Karpas-422 (cell line): ENCODE measurements around the gene SMOC1. TPM values are rescaled to one million over a fixed set of nuclear protein-coding genes. Genes with fewer than 3 reads are reported as not detected.

Experiments
- DNase-seq: peaks from one replicate; pipeline ENCODE4 v3.0.0-alpha.2; 2015
- H2AFZ ChIP-seq: fragments of 200-600 bp; sonication (generic); 2 replicates; pipeline ENCODE4 v1.6.1; 2014; ENCODE audit warnings: antibody characterized with exemption, low read length, mixed read lengths
- H3K27ac ChIP-seq: fragments of 200-600 bp; sonication (generic); 2 replicates; pipeline ENCODE4 v1.5.1; 2014; ENCODE audit warnings: mild to moderate bottlenecking, low read length, moderate library complexity
- H3K27me3 ChIP-seq: fragments of 200-600 bp; sonication (generic); 2 replicates; pipeline ENCODE4 v1.6.1; 2014; ENCODE audit warnings: low read length, mixed read lengths
- H3K36me3 ChIP-seq: fragments of 200-600 bp; sonication (generic); 2 replicates; pipeline ENCODE4 v1.6.1; 2014; ENCODE audit warnings: low read length, mixed read lengths; ENCODE audit not compliant: insufficient read depth
- H3K4me1 ChIP-seq: fragments of 200-600 bp; sonication (generic); 2 replicates; pipeline ENCODE4 v1.6.1; 2014; ENCODE audit warnings: mild to moderate bottlenecking, low read length, mixed read lengths
- H3K4me2 ChIP-seq: fragments of 200-600 bp; sonication (generic); 2 replicates; pipeline ENCODE4 v1.6.1; 2014; ENCODE audit warnings: low read length, low read depth, mild to moderate bottlenecking; ENCODE audit not compliant: poor library complexity, severe bottlenecking
- H3K4me3 ChIP-seq: fragments of 200-600 bp; sonication (generic); 2 replicates; pipeline ENCODE4 v1.5.1; 2014; ENCODE audit warnings: mild to moderate bottlenecking, antibody characterized with exemption, low read length, mixed read lengths
- H3K79me2 ChIP-seq: fragments of 200-600 bp; sonication (generic); 2 replicates; pipeline ENCODE4 v1.6.1; 2014; ENCODE audit warnings: mild to moderate bottlenecking, low read length, mixed read lengths
- H3K9ac ChIP-seq: fragments of 200-600 bp; sonication (generic); 2 replicates; pipeline ENCODE4 v1.6.0; 2014; ENCODE audit warnings: low read length
- H3K9me2 ChIP-seq: fragments of 200-600 bp; sonication (generic), shearing (Covaris generic); replicated peaks from 2 replicates; pipeline ENCODE4 v1.6.0; 2014; ENCODE audit warnings: mild to moderate bottlenecking, low read length, moderate library complexity; ENCODE audit not compliant: insufficient read depth
- H3K9me3 ChIP-seq: fragments of 300-700, 200-600 bp; sonication (generic); 2 replicates; pipeline ENCODE4 v1.6.1; 2014; ENCODE audit warnings: low read length, mixed read lengths
- H4K20me1 ChIP-seq: fragments of 200-600 bp; sonication (generic); 2 replicates; pipeline ENCODE4 v1.6.1; 2014; ENCODE audit warnings: mild to moderate bottlenecking, antibody characterized with exemption, low read length, low read depth; ENCODE audit not compliant: insufficient read depth
- total RNA-seq: library from RNA; depleted of rRNA; stranded (reverse); fragments of >200 nt; shearing (Covaris generic); gene quantifications from 2 replicates; pipeline ENCODE4 v1.2.3, GENCODE V29; 2014; ENCODE audit warnings: low replicate concordance; rRNA removed

SMOC1 gene
- total RNA-seq, result not detected in 2 replicates

- Histone ChIP-seq H3K4me1 (no peaks in the 10 kb centered on the region), H3K27me3 (no peaks in the 10 kb centered on the region), H3K9me3 (no peaks in the 10 kb centered on the region), H3K9ac (no peak within 1 kb of the TSS), H4K20me1 (no peaks in the 10 kb centered on the region), H3K4me2 (no peak within 1 kb of the TSS), H3K27ac (no peak within 1 kb of the TSS), H3K36me3 (no peaks in the 10 kb centered on the region), H3K4me3 (no peak within 1 kb of the TSS), H3K9me2 (no peaks in the 10 kb centered on the region), H2AFZ (no peak within 1 kb of the TSS), H3K79me2 (no peaks in the 10 kb centered on the region)
- no peak for DNase-seq
These were observed at the start of gene SMOC1 for GRCh38 chr14:69879175-69880043. Gene SMOC1 (plus strand): TSS chr14:69879416. CDS start chr14:69879679, 263 bp downstream.

- Histone ChIP-seq H3K9ac (no peak overlapping the region), H3K27ac (no peak overlapping the region), H3K27me3 (no peaks in the 10 kb centered on the region; the same call in 1 of the 2 replicates), H3K79me2 (no peaks in the 10 kb centered on the region), H3K4me1 (no peaks in the 10 kb centered on the region), H4K20me1 (no peaks in the 10 kb centered on the region), H3K4me2 (no peak overlapping the region), H3K4me3 (no peak overlapping the region), H3K36me3 (no peaks in the 10 kb centered on the region), H3K9me3 (no peaks in the 10 kb centered on the region), H2AFZ (no peak overlapping the region), H3K9me2 (no peaks in the 10 kb centered on the region)
- DNase-seq, result no peak
These were observed 40.3 kb upstream of the SMOC1 start for GRCh38 chr14:69838881-69839416.

DNA sequence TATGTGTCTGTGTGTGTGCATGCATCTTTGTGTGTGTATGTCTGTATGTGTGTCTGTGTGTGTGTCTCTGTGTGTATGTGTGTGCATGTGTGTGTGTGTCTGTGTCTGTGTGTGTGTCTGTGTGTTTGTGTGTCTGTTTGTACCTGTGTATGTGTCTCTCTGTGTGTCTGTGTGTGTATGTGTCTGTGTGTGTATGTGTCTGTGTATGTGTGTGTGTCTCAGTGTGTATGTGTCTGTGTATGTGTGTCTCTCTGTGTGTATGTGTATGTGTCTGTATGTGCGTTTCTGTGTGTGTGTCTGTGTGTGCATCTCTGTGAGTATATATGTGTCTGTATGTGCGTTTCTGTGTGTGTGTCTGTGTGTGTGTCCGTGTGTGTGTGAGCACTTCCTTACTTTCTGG, 39.6 kb upstream of the SMOC1 start:
- Histone ChIP-seq H3K4me1 (no peaks in the 10 kb centered on the region), H3K9me2 (no peaks in the 10 kb centered on the region), H3K4me2 (no peak overlapping the region), H3K27me3 (no peaks in the 10 kb centered on the region; the same call in 1 of the 2 replicates), H3K9ac (no peak overlapping the region), H4K20me1 (no peaks in the 10 kb centered on the region), H3K36me3 (no peaks in the 10 kb centered on the region), H3K4me3 (no peak overlapping the region), H2AFZ (no peak overlapping the region), H3K79me2 (no peaks in the 10 kb centered on the region), H3K27ac (no peak overlapping the region), H3K9me3 (no peaks in the 10 kb centered on the region)
- DNase-seq, result no peak

DNA sequence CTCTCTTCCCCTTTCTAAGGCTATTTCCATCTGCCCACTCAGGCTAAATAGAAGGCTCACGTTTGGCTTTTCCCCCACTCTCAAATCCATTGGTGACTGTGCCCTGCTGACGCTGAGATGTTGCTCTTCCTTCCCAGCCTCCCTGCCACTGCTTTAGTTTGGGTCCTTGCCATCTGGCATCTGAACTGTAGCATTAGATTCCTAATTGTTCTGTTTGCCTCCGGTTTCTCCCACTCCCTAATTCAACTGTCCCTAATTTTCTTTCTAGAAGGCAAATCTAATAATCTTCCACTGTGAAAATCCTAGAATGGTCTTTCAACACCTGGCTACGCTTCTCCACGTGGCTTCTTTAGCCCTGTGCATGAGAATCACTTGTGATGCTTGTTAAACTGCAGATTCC, 37.6 kb upstream of the SMOC1 start:
- Histone ChIP-seq H3K9ac (no peak overlapping the region), H3K4me1 (no peaks in the 10 kb centered on the region), H3K27ac (no peak overlapping the region), H3K9me2 (no peaks in the 10 kb centered on the region), H3K4me2 (no peak overlapping the region), H3K27me3 (no peaks in the 10 kb centered on the region; the same call in 1 of the 2 replicates), H2AFZ (no peak overlapping the region), H4K20me1 (no peaks in the 10 kb centered on the region), H3K4me3 (no peak overlapping the region), H3K36me3 (no peaks in the 10 kb centered on the region), H3K79me2 (no peaks in the 10 kb centered on the region), H3K9me3 (no peaks in the 10 kb centered on the region)
- no peak for DNase-seq

- Histone ChIP-seq H3K36me3 (no peaks in the 10 kb centered on the region), H3K9me3 (no peaks in the 10 kb centered on the region), H4K20me1 (no peaks in the 10 kb centered on the region), H3K79me2 (no peaks in the 10 kb centered on the region), H3K27ac (no peak overlapping the region), H3K4me3 (no peak overlapping the region), H3K27me3 (no peaks in the 10 kb centered on the region; the same call in 1 of the 2 replicates), H3K4me1 (no peaks in the 10 kb centered on the region), H3K9ac (no peak overlapping the region), H2AFZ (no peak overlapping the region), H3K9me2 (no peaks in the 10 kb centered on the region), H3K4me2 (no peak overlapping the region)
- no peak for DNase-seq
These were observed 36.4 kb upstream of the SMOC1 start for GRCh38 chr14:69842686-69843420.

DNA sequence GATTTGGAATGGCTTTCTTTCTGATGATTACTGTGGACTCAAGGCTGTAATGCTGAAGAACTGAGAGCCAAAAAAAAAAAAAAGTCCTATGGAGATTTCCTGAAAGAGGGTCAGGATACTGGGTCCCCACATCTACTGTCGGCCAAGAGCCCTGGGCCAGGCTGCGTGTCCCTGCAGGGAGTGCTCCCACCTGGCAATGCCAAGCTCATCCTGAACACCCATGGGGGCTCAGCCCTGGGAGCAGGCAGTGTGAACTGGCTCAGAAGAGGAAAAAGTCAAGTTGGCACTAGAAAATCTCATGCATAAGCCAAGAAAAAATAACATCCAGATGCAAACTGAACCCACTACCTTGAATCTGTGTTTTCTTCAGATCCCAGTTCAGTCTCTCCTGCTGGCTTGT, 35.0 kb upstream of the SMOC1 start:
- no peak overlapping the region for H3K4me2 ChIP-seq
- no peaks in the 10 kb centered on the region for H3K9me3 ChIP-seq
- no peak overlapping the region for H3K9ac ChIP-seq
- no peak for DNase-seq
- H3K27ac ChIP-seq, result no peak overlapping the region
- H3K9me2 ChIP-seq, result no peaks in the 10 kb centered on the region
- H3K27me3 ChIP-seq, result no peaks in the 10 kb centered on the region; the same call in 1 of the 2 replicates
- no peaks in the 10 kb centered on the region for H3K36me3 ChIP-seq
- no peaks in the 10 kb centered on the region for H3K4me1 ChIP-seq
- H4K20me1 ChIP-seq, result no peaks in the 10 kb centered on the region
- no peaks in the 10 kb centered on the region for H3K79me2 ChIP-seq
- H3K4me3 ChIP-seq, result no peak overlapping the region
- no peak overlapping the region for H2AFZ ChIP-seq

DNA sequence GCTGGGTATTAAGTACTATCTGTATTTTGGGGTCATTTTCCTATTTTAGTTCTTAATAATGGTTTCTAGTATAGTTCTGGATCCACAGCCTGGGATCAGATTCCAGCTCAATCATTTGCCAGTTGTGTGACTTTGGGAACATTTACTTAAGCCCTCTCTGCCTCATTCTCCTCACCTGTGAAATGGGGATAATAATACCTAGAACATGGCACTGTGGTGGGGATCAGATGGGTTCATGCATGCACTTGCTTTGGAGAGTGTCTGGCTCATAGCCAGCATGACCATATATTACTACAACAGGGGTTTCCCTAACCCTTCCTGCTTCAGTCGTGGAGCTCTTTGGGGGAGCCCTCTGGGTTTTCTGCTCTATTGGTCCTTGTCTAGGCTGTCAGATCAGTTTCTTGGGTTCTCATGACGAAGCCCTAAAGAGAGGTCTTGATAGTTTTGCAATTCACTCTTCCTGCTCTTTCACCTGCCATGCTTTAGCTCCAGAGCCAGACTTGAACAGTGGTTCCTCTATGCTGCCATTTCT, 34.1 kb upstream of the SMOC1 start:
- Histone ChIP-seq H3K36me3 (no peaks in the 10 kb centered on the region), H2AFZ (no peak overlapping the region), H3K79me2 (no peaks in the 10 kb centered on the region), H3K9ac (no peak overlapping the region), H3K27me3 (no peaks in the 10 kb centered on the region; the same call in 1 of the 2 replicates), H3K4me2 (no peak overlapping the region), H3K9me2 (no peaks in the 10 kb centered on the region), H3K9me3 (no peaks in the 10 kb centered on the region), H3K4me1 (no peaks in the 10 kb centered on the region), H3K4me3 (no peak overlapping the region), H4K20me1 (no peaks in the 10 kb centered on the region), H3K27ac (no peak overlapping the region)
- DNase-seq, result no peak

- Histone ChIP-seq H3K4me1 (no peaks in the 10 kb centered on the region), H3K4me3 (no peak overlapping the region), H3K4me2 (no peak overlapping the region), H3K27me3 (no peaks in the 10 kb centered on the region; the same call in 1 of the 2 replicates), H3K27ac (no peak overlapping the region), H3K9me2 (no peaks in the 10 kb centered on the region), H3K36me3 (no peaks in the 10 kb centered on the region), H3K9ac (no peak overlapping the region), H4K20me1 (no peaks in the 10 kb centered on the region), H2AFZ (no peak overlapping the region), H3K9me3 (no peaks in the 10 kb centered on the region), H3K79me2 (no peaks in the 10 kb centered on the region)
- DNase-seq, result no peak
These were observed 33.4 kb upstream of the SMOC1 start for GRCh38 chr14:69845787-69846186.
